GM19372 (cell line): ENCODE data around the gene LRRC45.

Source experiments
- ATAC-seq: cut with Tn5 transposase; IDR thresholded peaks from one replicate; pipeline ENCODE4 v1.9.1; 2021; ENCODE audit warnings: mild to moderate bottlenecking, low read depth, moderate library complexity; ENCODE audit not compliant: unreplicated experiment

Gene LRRC45

DNA sequence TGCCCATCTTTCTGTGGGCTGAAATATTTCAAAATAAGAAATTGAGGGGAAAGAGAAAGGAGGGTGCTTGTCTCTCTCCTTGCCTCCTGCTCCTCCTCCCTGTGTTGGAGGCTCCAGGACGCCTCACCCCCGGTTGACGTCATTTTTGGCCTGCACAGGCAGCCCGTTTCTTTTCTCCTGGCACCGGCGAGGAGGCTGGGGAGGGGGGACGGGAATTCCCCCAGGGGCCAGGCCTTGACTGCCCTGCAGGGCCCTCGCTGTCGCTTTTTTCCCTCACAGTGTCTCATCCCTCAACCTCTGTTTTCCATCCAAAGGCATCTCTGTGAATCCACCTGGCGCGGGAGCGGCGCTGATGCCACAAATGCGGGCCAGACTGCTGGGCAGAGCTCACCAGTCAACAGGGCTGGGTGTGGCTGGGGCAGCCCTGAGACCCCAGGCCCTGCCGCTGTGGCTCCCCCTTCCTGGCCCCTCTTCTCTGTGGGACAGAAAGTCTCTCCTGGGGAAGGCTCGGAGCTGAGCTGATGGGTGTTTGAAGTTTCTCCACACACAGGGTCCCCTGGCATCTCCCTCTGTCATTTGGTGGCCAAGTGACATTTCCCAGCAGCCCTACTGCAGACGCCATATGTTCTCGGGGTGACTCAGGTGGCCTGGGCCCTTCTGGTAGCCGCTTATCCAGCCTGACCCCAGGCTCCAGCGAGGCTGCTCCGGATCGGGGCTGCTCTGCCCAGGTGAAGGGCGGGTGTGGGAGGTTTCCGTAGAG, 16.5 kb upstream of the LRRC45 start:
- no peak for ATAC-seq

DNA sequence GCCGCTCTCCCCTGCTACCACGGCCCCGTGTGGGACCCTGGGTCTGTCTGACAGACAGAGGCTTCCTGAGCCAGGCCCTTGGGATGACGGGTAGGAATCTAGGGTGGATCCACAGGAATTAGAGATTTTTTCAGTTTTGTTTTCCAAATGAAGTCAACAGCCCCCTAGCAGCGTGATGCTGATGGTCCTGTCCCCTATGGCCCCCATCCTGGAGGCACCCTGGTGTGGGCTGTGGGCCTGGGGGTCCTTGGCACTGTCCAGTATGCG, 15.9 kb upstream of the LRRC45 start:
- no peak for ATAC-seq

DNA sequence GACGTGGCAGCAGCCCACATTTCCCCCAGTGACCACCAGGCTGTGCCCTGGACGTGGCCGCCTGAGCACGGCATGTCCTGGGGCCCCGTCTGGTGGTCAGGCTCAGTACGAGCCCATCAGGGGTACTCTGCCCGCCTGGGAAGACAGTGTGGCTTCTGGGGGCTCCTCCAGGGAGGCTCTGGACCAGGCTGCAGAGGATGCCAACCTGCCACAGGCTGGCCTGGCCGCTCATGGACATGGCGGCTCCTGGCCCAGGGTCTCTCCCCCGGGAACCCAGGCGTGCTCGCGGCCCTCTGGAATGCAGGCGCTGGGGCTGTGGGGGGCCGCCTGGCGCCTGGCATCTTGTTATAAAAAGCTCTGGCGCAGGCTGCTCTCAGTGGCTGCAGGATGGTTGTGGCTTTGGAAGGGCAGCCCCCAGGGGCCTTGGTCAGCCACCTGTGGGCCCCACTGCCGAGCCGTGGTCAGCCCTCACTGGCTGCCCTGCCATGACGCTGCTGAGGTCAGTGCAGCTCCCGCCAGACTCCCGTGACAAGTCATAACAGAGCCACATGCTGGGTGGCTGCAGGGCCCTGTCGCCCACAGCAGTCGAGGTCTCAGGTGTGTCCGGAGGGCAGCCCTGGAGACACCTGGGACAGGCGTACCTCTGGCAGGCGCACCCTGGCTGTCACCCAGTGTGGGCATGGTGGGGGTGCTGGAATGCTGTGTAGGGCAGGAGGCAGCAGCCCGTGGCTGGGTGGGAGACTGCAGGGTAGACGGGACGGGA, 15.4 kb upstream of the LRRC45 start:
- ATAC-seq = no peak

DNA sequence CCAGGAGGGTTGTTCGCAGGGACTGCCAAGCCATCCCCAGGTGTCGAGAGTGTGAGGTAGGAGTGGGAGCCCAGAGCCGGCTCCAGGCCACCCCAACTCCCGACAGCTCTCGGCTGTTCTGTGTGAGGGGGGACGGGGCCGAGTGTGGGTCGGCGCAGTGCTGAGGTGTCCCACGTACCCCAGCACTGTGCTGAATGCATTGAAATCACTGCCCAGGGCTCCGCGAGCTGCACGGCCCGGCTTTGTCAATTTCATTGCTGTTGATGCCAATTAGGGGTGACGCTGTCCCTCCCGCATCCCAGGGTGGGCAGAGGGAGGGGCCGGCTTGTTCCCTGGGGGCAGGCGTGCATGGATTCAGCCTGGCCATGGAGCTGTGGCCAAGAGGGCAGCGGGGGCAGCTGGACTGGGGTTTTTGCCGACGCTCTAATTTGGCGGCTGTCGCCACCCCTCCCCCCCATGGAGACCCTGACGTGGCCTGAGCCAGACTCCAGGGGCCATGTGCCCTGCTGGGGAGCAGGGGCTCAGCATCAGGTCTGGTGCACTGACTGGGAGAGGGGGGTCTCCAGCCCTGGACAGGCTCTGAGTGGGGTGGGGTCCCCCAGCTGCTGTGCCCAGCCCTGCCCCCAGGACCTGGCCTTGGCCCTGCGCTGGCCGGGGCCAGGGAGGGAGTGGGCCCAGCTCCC, 14.7 kb upstream of the LRRC45 start:
- ATAC-seq = no peak

DNA sequence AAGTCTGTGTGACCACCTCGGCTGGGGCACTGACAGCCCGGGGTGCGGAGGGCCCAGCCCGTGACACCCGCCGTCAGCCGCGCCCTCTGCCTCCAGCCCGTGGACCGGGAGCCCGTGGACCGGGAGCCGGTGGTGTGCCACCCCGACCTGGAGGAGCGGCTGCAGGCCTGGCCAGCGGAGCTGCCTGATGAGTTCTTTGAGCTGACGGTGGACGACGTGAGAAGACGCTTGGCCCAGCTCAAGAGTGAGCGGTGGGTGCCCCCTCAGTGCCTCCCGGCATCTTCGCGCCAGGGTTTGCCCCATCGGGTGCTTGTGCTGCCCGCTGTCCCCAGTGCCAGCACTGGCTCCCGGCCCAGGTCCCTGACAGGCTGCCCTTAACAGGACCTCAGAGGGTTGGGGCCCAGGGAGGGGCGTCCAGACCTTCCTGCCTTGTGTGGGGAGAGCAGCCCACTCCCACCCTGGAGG, 14.1 kb upstream of the LRRC45 start:
- no peak for ATAC-seq

DNA sequence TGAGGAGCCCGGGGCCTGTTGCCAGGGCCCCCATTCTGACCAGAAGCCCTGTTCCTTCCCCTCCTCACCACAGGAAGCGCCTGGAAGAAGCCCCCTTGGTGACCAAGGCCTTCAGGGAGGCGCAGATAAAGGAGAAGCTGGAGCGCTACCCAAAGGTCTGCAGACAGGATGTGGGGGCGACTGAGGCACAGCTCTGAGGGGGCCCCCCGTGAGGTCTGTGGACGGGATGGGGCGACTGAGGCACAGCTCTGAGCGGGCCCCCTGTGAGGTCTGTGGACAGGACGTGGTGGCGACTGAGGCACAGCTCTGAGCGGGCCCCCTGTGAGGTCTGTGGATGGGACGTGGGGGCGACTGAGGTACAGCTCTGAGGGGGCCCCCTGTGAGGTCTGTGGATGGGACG, 13.7 kb upstream of the LRRC45 start:
- no peak for ATAC-seq

DNA sequence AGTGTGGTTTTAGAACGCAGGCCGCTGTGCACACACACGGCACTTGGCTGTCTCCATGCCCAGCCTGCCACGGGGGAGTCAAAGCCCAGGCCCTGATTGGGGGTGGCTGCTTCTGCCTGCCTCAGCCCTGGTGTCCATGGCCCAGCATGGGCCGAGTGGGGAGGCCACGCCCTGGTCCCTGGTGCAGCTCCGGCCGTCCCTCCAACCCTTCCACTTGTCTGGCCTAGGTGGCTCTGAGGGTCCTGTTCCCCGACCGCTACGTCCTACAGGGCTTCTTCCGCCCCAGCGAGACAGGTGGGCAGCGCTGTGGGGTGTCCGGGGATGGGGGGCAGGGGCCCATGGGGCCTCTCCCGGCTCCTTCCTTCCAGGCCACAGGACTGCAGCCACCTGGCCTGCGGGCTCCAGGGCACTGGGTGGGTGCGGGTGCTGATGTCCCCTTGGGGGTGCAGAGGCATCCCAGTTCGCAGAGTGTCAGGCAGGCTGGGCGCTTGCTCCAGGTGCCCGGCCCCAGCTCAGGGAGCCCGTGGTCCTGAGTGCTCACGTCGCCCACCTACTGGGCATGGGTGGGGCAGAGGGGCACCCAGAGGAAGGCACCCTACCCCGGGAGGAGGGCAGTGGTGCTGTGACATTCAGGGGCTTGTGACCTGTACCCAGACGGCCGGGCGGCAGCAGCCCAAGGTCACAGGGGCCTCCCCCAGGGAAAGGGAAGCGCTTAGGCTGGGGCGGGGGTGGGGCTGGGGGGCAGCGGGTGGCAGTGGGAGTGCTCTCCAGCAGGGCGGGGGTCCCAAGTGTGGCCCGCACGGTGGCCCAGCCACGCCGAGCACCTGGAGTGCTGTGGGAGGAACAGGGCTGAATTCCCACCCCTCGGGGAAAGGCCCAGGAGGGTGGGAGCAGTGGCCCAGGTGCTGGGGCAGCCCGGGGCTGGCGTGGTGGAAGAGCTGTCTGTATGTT, 12.3 kb upstream of the LRRC45 start:
- ATAC-seq = no peak

DNA sequence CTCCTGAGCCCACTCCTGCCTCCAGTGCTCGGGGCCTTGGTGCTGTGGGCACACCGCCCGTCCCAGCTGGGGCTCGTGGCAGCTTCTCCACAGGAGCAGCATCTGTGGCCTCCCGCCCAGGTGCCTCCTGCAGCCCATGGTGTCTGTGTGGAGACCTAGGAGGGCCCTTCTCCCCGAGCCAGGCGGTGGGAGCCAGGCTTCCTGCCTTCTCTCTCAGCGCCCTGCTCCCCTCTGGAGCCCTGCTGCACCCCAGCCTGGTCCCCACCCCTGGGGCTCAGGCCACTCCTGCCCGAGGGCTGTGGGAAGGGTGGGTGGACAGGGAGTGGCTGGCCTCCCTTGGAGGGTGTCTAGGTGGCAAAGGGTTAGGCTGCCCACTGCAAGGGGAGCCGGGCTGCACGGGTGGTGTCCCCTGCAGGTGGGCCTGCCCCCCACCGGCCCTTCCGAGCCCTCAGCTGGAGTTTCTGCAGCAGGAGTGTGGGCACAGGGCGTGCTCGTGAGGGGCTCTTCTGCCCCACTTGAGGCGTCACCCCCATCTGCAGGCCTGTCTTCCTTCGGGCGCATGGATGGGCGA, 11.4 kb upstream of the LRRC45 start:
- no peak for ATAC-seq

DNA sequence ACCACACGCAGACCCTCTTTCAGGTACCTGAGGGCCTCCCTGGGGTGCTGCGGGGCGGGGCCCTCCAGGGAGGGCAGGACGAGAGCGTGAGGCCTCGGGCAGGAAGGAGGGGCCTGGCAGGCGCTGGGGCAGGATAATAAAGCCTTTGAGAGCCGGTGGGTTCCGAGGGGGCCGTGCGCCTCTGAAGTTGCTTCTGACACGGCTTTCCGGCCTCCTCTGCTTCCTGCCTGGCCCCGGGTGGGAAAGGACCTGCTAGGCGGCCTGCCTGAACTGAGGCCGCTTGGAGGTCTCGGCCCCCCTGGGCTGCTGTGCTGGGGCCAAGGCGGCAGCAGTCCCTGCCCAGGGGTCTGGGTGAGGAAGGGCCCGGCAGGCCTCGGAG, 10.9 kb upstream of the LRRC45 start:
- ATAC-seq = no peak

DNA sequence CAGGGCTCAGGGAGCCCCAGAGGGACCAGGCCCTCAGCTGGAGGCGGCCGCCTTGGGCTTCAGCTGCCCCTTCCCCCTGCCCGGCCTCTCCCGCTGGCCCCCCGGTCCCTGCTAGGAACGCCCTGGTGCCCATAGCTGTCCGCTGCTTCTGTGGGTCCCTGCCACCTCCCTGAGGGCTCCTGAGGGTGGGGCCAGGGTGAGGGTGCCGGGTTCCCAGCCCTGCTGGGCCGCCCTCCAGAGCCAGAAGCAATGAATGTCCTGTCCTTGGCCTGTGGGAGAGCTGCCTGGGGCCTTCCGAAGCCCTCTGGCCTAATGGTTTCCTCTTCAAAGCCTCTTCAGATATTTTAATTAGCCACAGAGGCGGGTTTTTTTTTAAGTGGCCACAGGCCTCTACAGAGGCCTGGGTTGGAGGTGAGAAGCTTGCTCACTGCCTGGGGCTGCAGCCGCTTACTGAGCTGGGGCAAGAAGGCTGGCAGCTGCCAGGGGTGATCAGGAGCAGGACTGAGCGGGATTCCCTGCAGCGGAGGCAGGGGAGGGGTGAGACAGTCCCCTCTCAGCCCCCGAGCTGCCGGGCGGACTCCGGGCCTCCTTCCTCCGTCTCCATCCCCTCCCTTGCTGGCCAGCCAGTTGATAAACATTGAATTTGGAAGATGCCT, 10.3 kb upstream of the LRRC45 start:
- no peak for ATAC-seq

DNA sequence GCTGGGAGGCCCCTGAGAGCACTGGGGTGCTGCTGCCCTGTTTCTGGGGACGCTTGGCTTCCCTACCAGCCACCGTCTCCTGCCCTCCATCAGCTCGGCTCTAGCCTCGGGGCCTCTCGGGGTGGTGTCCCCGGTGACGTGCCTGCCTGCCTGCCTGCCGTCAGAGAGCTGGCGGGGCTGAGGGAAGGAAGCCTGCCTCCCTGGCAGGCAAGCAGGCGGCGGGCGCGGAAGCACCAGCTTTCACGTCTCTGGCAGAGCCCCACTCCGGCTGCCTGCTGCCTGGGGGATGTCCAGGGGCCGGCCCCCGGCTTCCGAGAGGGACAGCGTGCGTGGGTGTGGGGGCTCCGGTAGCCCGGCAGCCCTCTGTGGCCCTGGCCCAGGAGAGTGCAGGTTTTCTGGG, 9.8 kb upstream of the LRRC45 start:
- ATAC-seq = no peak

DNA sequence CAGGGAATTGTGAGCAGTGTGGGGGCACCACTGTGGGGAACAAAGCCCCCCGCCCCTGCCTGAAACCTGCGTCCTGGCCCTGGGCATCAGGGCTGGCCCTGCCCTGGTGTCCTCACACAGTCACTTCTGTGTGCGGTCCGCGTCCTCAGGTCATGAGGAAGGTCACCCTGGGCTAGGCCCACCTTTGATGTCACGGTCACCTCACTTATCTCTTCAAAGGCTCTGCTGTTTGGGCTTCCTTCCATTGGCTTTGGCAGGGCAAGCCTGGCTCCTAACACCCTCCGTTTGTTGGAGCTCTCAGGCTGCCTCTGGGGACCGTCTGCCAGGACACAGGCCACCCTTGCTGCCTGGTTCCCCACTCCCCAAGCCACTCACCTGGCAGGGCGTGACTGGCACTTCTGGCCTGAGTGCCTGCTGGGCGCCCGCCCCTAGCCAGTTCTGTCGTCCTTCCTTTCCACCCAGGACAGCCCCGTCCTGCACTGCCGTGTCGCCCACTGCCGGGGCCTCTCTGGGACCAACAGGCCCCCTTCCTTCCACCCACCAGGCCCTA, 9.3 kb upstream of the LRRC45 start:
- no peak for ATAC-seq

DNA sequence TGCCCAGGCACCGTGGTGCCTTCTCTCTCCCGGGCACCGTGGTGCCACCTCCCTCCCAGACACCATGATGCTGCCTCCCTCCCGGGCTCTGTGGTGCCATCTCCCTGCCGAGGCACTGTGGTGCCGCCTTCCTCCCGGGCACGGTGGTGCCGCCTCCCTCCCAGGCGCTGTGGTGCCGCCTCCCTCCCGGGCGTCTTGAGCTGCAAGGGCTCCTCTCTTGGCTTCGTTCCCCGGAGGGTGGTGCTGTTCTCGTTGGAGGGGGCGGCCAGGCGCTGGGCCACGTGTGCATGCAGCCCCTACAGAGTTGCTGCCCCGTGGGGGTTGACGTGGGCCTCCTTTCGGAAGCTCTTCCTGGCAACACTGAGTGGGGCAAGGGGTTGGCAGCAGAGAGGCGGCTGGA, 8.7 kb upstream of the LRRC45 start:
- ATAC-seq = no peak

DNA sequence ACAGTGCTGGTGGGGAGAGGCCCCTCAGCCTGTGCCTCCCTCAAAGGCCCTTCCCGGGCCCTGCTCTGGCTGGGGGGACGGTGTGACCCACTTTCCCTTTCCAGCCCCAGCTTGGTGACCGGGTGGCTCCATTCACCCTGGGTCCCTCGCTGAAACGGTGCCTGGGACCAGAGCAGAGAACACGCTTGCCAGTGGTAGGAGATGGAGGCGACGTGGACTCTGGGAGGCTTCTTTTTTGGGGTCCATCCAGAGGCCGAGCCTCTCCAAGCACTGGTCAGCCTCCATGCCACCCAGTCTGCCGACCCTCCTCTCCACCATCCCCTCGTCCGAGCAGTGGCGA, 8.2 kb upstream of the LRRC45 start:
- no peak for ATAC-seq

DNA sequence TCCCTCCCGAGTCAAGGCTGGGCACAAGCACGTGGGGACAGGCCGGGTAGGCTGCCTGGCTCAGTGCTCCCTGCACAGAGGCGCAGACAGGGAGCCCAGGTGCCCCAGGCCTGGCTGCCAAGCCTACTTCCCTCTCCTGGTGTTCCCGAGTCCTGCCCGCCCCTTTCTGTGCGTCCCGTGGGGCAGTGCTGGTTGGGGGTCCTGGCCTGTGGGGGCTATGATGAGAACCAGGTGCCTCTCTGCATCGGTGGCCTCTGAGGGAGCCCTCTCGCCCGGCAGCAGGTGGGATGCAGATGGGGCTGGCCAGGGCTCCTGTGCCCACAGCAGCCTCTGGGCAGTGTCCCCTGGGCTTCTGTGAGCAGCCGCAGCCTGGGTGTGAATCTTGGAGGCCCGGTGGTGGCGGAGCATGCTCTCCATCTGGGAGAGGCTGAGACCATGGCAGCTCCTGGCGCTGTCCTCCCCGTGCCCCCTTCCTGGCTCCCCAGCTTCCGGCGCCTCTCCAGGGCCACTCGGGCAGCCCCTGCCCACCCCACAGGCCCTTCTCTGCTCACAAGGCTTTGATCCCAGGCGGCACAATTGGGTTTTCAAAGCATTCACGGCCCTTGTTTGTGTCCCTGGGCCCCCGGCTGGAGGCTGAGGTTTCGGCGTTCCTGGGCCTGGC, 7.7 kb upstream of the LRRC45 start:
- ATAC-seq = no peak

DNA sequence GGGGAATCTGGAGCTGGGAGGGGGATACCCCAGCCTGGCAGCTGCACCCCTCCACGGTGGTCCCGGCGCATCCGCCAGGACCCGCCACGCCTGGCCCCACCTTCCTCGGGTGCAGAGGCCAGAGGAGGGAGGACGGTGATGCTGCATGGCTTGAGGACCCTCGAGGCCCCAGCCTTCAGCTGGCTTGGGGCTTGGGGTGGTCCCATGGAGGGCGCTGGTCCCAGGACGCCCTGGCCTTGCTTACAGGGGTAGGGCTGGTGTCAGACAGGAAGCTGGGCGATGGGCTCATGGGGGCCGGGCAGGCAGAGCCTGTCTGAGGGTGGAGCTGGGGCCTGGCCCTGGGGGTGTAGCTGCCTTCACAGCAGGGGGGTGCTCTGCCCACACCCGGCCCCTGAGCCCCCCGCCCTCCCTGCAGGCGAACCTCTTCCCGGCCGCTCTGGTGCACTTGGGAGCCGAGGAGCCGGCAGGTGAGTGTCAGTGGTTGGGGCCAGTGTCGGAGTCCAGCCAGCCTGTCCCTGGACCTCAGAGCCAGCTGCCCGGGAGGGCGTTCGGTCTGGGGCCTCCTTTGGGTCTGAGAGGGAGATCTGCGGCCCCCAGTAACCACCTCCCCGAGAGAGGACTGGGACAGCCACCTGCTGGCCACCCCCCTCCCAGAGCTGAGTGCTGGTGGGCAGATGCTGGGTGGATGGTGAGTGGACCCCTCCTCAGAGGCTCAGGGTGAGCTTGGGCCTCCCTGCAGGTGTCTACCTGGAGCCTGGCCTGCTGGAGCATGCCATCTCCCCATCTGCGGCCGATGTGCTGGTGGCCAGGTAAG, 6.8 kb upstream of the LRRC45 start:
- ATAC-seq = no peak

DNA sequence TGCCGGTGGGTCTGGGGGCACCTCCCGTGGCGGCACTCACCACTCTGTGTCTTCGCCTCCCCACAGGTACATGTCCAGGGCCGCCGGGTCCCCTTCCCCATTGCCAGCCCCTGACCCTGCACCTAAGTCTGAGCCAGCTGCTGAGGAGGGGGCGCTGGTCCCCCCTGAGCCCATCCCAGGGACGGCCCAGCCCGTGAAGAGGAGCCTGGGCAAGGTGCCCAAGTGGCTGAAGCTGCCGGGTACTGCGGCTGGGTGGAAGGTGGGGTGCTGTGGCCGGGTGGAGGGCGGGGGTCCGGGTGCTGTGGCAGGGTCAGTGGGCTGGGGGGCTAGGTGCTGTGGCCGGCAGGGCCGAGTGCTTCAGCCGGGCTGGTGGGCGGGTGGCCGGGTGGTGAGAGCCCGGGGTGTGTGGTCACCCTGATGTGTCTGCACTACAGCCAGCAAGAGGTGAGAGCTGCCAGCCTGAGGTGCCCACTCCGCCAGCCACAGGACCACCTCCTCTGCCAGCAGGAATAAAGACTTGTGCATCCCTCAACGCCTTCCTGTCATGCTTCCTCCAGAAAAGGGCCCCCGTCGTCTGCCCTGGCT, 6.1 kb upstream of the LRRC45 start:
- no peak for ATAC-seq

DNA sequence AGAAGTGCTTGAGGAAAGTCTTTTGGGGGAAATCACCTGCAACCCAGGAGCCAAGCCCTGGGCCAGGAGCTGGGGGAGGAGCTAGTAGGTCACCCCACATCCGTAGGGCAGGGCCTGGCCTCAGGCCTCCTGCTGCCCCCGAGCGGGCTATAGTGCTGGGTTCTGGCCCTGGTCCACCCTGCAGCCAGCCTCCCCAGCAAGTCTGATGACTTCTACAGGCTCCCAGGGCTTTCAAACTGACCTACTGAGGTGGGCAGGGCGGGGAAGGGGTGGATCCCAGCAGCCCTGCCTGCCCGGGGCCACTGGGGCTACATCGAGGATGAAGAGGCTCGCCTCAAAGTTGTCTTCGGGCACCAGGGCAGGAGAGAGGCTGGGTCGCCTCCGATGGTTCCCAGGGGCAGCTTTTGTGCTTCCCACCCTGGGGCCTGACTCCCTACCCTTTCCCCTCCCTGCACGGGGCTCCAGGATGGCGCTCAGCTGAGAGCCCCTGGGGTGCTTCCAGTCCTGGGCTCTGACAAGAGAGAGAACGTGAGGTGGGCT, 5.4 kb upstream of the LRRC45 start:
- no peak for ATAC-seq
